HepG2 (cell line): Measurements from ENCODE around the gene LRRC25. TPM values are rescaled to one million over a fixed set of nuclear protein-coding genes. Genes with fewer than 3 reads are reported as not detected.

ENCODE experiments used
- ATF2 ChIP-seq: sonication (generic); formaldehyde crosslinking; IDR thresholded peaks from 2 replicates; pipeline ENCODE4 v1.4.0; 2020; ENCODE audit warnings: missing genetic modification reagents
- DRAP1 ChIP-seq: IDR thresholded peaks from 2 replicates; pipeline ENCODE4 v1.6.1; 2016; ENCODE audit warnings: missing genetic modification reagents, missing compliant biosample characterization
- ELF3 ChIP-seq: IDR thresholded peaks from 2 replicates; pipeline ENCODE4 v1.6.1; 2016; ENCODE audit warnings: missing genetic modification reagents, missing compliant biosample characterization
- EP300 ChIP-seq, 3 experiments: sonication (generic) in 1 of 3; formaldehyde crosslinking in 1 of 3; IDR thresholded peaks; 2 replicates each; pipeline versions ENCODE4 v1.5.1 to v1.6.1; 2011 to 2020; ENCODE audit warnings: low read depth in 2 of 3, low read length in 2 of 3, borderline replicate concordance in 1 of 3, improper control_type of control experiment in 1 of 3, mild to moderate bottlenecking in 1 of 3, missing genetic modification reagents in 1 of 3, moderate library complexity in 1 of 3
- GATA4 ChIP-seq: sonication (generic); IDR thresholded peaks from 2 replicates; pipeline ENCODE4 v1.6.1; 2016; ENCODE audit warnings: antibody characterized with exemption, low read depth, borderline replicate concordance
- GATAD1 ChIP-seq: IDR thresholded peaks from 2 replicates; pipeline ENCODE4 v1.6.1; 2016; ENCODE audit warnings: missing genetic modification reagents, missing compliant biosample characterization
- JUND ChIP-seq: sonication (generic); formaldehyde crosslinking; IDR thresholded peaks from 2 replicates; pipeline ENCODE4 v1.8.0; 2022; ENCODE audit warnings: mild to moderate bottlenecking, missing genetic modification reagents
- KDM1A ChIP-seq: IDR thresholded peaks from 2 replicates; pipeline ENCODE4 v1.6.1; 2016; ENCODE audit warnings: missing compliant biosample characterization
- KLF6 ChIP-seq: IDR thresholded peaks from 2 replicates; pipeline ENCODE4 v1.8.0; 2016; ENCODE audit warnings: missing biosample characterization, missing genetic modification reagents
- NCOA5 ChIP-seq: sonication (generic); formaldehyde crosslinking; IDR thresholded peaks from 2 replicates; pipeline ENCODE4 v1.4.0; 2020; ENCODE audit warnings: missing genetic modification reagents
- POLR2G ChIP-seq: fragments of 200-400 bp; formaldehyde crosslinking; IDR thresholded peaks from 2 replicates; pipeline ENCODE4 v1.6.1; 2018; ENCODE audit warnings: mild to moderate bottlenecking, low read depth, low read length, moderate library complexity
- RARA ChIP-seq: IDR thresholded peaks from 2 replicates; pipeline ENCODE4 v1.6.1; 2016; ENCODE audit warnings: missing genetic modification reagents, missing compliant biosample characterization
- RCOR2 ChIP-seq: IDR thresholded peaks from 2 replicates; pipeline ENCODE4 v1.6.1; 2016; ENCODE audit warnings: missing biosample characterization, missing genetic modification reagents
- SNAPC2 ChIP-seq: sonication (generic); formaldehyde crosslinking; IDR thresholded peaks from 2 replicates; pipeline ENCODE4 v1.8.1; 2022; ENCODE audit warnings: mild to moderate bottlenecking, missing genetic modification reagents
- ZFP37 ChIP-seq: sonication (generic); formaldehyde crosslinking; IDR thresholded peaks from 2 replicates; pipeline ENCODE4 v1.4.0; 2020; ENCODE audit warnings: missing genetic modification reagents, borderline replicate concordance
- ZFY ChIP-seq: sonication (generic); formaldehyde crosslinking; IDR thresholded peaks from 2 replicates; pipeline ENCODE4 v1.4.0; 2020; ENCODE audit warnings: missing genetic modification reagents
- ZKSCAN5 ChIP-seq: sonication (generic); formaldehyde crosslinking; IDR thresholded peaks from 2 replicates; pipeline ENCODE4 v1.5.1; 2020; ENCODE audit warnings: mild to moderate bottlenecking, missing genetic modification reagents
- ZMYM4 ChIP-seq: sonication (generic); formaldehyde crosslinking; IDR thresholded peaks from 2 replicates; pipeline ENCODE4 v1.8.1; 2023; ENCODE audit warnings: mild to moderate bottlenecking, missing genetic modification reagents
- ZNF350 ChIP-seq: sonication (generic); formaldehyde crosslinking; IDR thresholded peaks from 2 replicates; pipeline ENCODE4 v1.4.0; 2020; ENCODE audit warnings: mild to moderate bottlenecking, low read depth, missing genetic modification reagents, borderline replicate concordance
- polyA plus RNA-seq, 8 experiments: library from polyadenylated mRNA; depleted of rRNA in 3 of 8; stranded (reverse) in 7 of 8; unstranded in 1 of 8; fragments of >200 nt; fragmentation: Illumina TruSeq in 4 of 8; extraction: Trizol in 4 of 8; gene quantifications; 2 replicates each; pipeline versions ENCODE4 v1.2.1 to v1.2.3, GENCODE V29; 2011 to 2016; ENCODE audit warnings: low read depth in 4 of 8, missing spikeins in 1 of 8, mixed read lengths in 1 of 8; ENCODE audit not compliant: insufficient read depth in 1 of 8
- total RNA-seq, 5 experiments: library from RNA; depleted of rRNA; stranded (reverse); fragments of >200 nt; fragmentation: Illumina TruSeq; extraction: Trizol; gene quantifications; 2 replicates each; pipeline ENCODE4 v1.2.3, GENCODE V29; 2016; ENCODE audit warnings: low read depth in 1 of 5
- TF ChIP-seq, protein P1 (sequence below), 2 experiments: sonication (generic) in 1 of 2; formaldehyde crosslinking in 1 of 2; IDR thresholded peaks; 2 replicates each; pipeline versions ENCODE4 v1.6.1 to v1.9.0; 2014 to 2022; ENCODE audit warnings: antibody characterized with exemption in 1 of 2, borderline replicate concordance in 1 of 2, inconsistent platforms in 1 of 2, low read depth in 1 of 2, missing genetic modification reagents in 1 of 2

LRRC25 gene
- total and polyA plus RNA-seq, 2 of the 13 experiments (the other 11 are each of a cell fraction or from before 2014, with no cell fraction given) = 0.13 to 0.53 TPM

DNA sequence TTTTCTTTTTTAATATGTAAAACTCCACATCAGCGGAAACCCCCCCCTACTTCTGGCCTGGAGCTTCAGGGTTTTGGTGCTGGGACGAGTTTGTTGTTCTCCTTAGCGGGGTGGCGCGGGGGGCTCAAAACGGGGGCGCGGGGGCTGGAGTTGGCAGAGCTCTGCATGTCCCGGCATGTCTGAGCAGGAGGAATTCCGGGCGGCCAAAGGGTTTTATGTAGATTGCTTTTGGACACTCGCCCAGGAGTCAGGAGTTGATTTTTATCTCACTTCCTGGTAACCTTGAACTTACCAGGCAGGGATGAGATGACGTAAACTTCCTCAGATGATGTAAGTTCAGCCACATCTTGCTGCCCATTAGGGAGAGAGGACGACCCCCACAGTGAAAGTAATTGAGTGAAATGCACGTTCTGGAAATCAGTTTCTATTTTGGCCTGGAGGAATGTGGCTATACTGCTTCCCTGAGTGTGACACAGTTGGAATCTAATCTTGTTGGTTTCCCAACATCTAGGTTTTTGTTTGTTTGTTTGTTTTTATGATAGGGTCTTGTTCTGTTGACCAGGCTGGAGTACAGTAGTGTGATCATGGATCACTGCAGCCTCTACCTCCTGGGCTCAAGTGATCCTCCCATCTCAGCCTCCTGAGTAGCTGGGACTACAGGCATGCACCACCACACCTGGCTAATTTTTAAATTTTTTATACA, 32.4 kb downstream of the LRRC25 start (continued):
- peak; percentile 99 for TF ChIP-seq ELF3
- TF ChIP-seq GATA4 = peak; percentile 80; the same call in 1 of the 2 replicates
- TF ChIP-seq DRAP1 = peak; percentile 20; the same call in 1 of the 2 replicates
- peak; percentile 98 for TF ChIP-seq ZKSCAN5 (CRISPR knock-in tag)
- TF ChIP-seq KDM1A = no peak; the same call in 1 of the 2 replicates
- TF ChIP-seq ZMYM4 (CRISPR knock-in tag) = 0 out of 2 replicates have a peak, but pooled peaks have one; percentile 5
- TF ChIP-seq POLR2G = 0 out of 2 replicates have a peak, but pooled peaks have one; percentile 44
- TF ChIP-seq, protein P1, sequence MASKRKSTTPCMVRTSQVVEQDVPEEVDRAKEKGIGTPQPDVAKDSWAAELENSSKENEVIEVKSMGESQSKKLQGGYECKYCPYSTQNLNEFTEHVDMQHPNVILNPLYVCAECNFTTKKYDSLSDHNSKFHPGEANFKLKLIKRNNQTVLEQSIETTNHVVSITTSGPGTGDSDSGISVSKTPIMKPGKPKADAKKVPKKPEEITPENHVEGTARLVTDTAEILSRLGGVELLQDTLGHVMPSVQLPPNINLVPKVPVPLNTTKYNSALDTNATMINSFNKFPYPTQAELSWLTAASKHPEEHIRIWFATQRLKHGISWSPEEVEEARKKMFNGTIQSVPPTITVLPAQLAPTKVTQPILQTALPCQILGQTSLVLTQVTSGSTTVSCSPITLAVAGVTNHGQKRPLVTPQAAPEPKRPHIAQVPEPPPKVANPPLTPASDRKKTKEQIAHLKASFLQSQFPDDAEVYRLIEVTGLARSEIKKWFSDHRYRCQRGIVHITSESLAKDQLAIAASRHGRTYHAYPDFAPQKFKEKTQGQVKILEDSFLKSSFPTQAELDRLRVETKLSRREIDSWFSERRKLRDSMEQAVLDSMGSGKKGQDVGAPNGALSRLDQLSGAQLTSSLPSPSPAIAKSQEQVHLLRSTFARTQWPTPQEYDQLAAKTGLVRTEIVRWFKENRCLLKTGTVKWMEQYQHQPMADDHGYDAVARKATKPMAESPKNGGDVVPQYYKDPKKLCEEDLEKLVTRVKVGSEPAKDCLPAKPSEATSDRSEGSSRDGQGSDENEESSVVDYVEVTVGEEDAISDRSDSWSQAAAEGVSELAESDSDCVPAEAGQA (IDR thresholded peaks at IDR 0.05; ENCODE audit: low read depth) = peak; percentile 88
- TF ChIP-seq, protein P1 (CRISPR knock-in tag; IDR thresholded peaks at IDR 0.05; ENCODE audit: borderline replicate concordance) = no peak
- peak; percentile 80 for TF ChIP-seq RCOR2 (CRISPR knock-in tag)
- TF ChIP-seq EP300 (IDR thresholded peaks at IDR 0.05; ENCODE audit: low read depth in 2 of 2, low read length in 2 of 2) = peak; percentile 40 to 92; a peak in 3 of 4 replicates
- peak; percentile 92 for TF ChIP-seq EP300 (CRISPR knock-in tag; IDR thresholded peaks at IDR 0.05; ENCODE audit: borderline replicate concordance)
- TF ChIP-seq ZNF350 (CRISPR knock-in tag) = peak; percentile 51; the same call in 1 of the 2 replicates
- peak; percentile 98 for TF ChIP-seq RARA (CRISPR knock-in tag)
- peak; percentile 77 for TF ChIP-seq JUND (CRISPR knock-in tag)
- TF ChIP-seq KLF6 (CRISPR knock-in tag) = 0 out of 2 replicates have a peak, but pooled peaks have one; percentile 68
- peak; percentile 100 for TF ChIP-seq ATF2 (CRISPR knock-in tag)
- 0 out of 2 replicates have a peak, but pooled peaks have one; percentile 28 for TF ChIP-seq ZFY
- 0 out of 2 replicates have a peak, but pooled peaks have one; percentile 41 for TF ChIP-seq ZFP37 (CRISPR knock-in tag)
- TF ChIP-seq SNAPC2 (CRISPR knock-in tag) = peak; percentile 52; the same call in 1 of the 2 replicates
- no peak for TF ChIP-seq NCOA5
- TF ChIP-seq GATAD1 (CRISPR knock-in tag) = peak; percentile 23; the same call in 1 of the 2 replicates
